Effector CD4-positive, alpha-beta T cell (primary cell): ENCODE data around the gene FCGR1A.
"Not testable (repeated sequence)": the region's sequence is repeated elsewhere in the genome, so short reads cannot be mapped to it uniquely, and the experiment has no call there.

Source experiments
- DNase-seq: peaks from one replicate; pipeline ENCODE4 v3.0.0-alpha.2; 2020

Gene FCGR1A

DNA sequence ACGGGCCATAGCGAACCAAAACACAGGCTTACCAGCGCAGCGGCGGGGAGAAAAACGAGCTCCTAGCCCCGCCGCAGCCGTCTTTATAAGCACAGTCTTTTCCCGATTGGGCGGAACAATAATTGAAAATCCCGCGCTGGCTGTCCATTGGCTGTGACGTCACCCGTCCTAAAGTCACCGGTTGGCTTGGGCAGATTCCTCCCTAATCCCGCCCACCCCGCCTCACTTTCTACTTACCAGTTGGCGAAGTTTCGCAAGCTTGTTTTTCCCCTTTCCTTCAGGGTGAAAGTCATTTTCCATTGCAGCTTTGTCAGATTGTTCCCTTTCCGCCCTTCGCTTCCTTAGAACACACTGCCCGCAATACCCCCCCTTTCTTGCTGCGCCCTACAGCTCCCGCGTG, 58.7 kb downstream of the FCGR1A start:
- DNase-seq = not testable (repeated sequence)
